Kidney capillary endothelial cell (primary cell): Measurements from ENCODE around the gene B3GALT5.

ENCODE experiments used
- DNase-seq: peaks from one replicate; pipeline ENCODE4 v3.0.0-alpha.2; 2018; ENCODE audit warnings: low spot score

The B3GALT5 gene

DNA sequence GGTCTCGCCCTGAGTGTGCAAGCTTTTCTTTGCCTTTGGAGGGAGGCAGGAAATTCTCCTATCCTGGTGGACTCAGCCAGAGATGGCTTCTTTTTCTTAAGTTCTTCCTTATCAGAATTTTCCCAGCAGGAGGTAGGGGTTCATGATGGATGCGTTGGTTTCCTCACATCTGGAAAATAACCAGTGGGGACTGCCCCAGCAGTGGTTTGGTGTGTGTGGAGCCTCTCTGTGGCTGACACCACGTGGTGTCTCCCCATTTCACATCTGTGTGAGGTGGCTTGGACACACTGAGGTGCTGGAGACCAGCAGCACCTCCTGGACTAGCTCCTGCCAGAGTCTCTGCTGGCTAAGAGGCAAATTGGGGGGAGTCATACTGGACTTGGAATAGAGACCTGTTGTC, 32.6 kb downstream of the B3GALT5 start:
- DNase-seq = no peak

DNA sequence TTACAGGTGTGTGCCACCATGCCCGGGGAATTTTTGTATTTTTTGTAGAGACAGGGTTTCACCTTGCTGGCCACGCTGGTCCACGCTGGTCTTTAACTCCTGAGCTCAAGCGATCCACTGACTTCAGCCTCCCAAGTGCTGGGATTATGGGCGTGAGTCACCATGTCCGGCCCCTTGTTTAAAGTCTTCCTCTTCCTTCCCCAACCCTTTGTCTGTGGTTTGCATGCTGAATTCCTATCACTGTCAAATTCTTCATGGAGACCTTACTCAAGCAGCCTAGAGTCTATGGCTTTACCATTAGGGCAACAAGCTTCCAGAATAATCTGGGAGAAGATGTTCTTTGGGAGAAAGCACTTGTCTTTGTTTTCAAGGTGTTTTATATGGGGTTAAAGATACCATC, 34.7 kb downstream of the B3GALT5 start:
- DNase-seq = peak; percentile 41

- no peak for DNase-seq
These were observed 36.1 kb downstream of the B3GALT5 start for GRCh38 chr21:39648879-39649278.

- no peak for DNase-seq
These were observed 36.8 kb downstream of the B3GALT5 start for GRCh38 chr21:39649526-39649925.

DNA sequence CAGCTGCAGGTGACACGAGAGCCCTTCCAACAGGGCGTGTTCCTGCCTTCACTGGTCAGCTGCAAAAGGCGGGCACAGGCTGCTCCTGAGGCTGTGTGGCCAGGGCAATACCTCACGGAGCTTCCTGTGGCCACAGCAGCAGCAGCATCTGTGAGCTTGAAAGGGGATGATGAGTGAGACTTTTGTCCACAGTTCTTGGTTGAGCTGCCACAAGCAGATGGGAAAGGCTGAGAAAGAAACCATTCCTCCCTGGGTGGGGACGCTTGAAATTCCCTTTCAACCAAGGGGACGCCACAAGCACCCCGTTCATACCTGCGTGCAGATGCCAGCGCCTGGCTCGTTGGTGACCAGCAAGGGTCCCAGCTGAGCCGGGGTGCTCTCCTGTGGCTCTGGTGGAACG, 37.6 kb downstream of the B3GALT5 start:
- no peak for DNase-seq

DNA sequence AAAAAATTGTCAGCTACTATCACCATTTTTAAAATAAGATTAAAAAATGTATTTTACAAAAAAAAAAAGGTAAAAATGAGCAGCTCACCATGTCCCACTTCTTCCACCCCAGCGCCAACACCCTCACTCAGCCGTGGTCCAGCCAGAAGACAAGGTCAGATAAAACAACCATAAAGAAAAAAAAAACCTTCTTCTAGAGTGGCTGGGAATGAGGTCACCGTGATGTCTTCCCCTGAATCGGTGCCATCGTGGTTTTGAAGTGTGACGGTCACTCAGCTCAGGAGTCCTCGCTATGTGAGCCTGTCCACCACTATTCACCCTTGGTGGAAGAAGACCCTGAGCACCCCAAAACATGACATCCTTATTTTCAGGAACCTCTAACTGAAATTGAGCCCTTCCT, 38.1 kb downstream of the B3GALT5 start:
- DNase-seq = no peak

GRCh38 chr21:39651206-39651605, 38.5 kb downstream of the B3GALT5 start:
- no peak for DNase-seq

GRCh38 chr21:39654951-39655350, 42.2 kb downstream of the B3GALT5 start:
- DNase-seq = no peak

GRCh38 chr21:39655589-39655988, 42.8 kb downstream of the B3GALT5 start:
- no peak for DNase-seq

DNA sequence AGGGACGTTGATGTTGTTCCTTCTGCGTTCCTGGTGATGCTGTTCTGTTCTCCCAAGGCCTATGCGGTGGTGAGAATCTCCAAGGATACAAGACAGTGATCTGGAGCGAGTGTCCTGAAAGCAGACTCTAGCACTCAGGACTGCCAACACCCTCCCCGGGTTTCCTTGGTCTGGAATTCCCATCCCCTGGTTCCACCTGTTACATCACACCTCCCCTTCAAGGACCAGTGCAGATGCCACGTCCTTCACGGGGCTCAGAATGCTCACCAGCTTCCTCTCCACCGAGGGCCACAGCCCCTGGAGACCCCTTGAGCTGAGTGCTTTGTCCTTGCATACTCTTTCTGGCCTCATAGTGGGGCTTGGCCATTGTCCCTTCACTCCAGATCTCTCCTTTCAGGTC, 43.5 kb downstream of the B3GALT5 start:
- DNase-seq = no peak

GRCh38 chr21:39657091-39657689, 44.5 kb downstream of the B3GALT5 start:
- DNase-seq = no peak

DNA sequence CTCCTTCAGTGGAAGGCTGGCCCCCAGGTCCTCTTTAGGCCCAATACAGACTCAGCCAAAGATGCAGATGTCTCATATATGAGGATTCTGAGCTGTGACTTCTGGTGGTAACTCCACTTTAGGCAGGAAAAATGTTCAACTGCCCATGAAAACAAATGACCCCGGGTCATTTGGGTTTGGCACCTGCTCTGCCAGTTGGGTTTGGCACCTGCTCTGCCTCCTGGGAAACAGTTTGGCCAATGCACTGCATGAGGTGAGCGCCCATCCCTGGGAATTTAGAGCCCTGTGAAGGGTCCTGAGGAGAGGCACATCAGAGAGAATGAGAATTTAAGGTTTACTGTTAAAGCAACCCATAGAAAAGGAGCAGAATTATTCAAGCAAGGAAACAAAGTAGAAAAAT, 45.3 kb downstream of the B3GALT5 start:
- DNase-seq = no peak

- DNase-seq = no peak
These were observed 46.5 kb downstream of the B3GALT5 start for GRCh38 chr21:39659070-39659815.

DNA sequence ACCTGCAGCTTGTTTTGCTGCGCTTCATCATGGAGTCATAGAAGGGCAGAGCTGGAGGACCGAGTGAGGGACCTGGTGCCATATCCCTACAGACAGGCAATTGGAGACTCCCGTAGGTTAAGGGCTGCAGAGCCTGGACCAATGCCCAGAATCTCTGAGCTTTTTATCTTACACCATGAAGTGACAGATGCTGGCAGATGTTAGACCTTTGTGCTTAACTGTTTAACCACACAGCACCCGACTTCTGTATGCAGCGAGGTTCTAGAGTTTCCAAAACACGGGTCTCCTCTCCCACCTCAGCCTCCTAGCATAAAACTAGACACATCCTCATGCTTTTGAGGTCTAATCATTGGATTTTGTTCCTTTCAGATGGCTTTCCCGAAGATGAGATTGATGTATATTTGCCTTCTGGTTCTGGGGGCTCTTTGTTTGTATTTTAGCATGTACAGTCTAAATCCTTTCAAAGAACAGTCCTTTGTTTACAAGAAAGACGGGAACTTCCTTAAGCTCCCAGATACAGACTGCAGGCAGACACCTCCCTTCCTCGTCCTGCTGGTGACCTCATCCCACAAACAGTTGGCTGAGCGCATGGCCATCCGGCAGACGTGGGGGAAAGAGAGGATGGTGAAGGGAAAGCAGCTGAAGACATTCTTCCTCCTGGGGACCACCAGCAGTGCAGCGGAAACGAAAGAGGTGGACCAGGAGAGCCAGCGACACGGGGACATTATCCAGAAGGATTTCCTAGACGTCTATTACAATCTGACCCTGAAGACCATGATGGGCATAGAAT, 47.6 kb downstream of the B3GALT5 start:
- DNase-seq = peak; percentile 83

DNA sequence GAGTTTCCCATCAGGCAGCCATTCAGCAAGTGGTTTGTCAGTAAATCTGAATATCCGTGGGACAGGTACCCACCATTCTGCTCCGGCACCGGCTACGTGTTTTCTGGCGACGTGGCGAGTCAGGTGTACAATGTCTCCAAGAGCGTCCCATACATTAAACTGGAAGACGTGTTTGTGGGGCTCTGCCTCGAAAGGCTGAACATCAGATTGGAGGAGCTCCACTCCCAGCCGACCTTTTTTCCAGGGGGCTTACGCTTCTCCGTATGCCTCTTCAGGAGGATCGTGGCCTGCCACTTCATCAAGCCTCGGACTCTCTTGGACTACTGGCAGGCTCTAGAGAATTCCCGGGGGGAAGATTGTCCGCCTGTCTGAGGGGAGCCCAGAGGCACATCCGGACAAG, 48.4 kb downstream of the B3GALT5 start:
- no peak for DNase-seq

DNA sequence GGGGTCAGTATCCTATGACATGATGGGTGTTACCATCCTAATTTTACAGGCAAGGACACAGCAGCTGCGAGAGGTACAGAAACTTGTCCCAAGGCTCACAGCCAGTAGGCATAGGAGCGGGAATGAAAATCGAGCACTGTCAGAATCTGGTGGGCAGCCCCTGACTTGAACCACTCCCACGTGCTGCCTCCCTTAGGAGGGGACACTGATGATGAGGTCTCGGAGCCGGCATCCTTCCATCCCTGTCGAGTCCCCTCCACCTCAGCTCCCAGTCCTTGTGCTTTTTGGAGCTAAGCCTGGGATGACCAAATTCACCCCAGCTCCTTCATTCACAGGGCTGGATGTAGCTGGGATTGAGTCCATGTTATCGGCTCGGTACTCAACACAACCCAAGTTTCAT, 49.0 kb downstream of the B3GALT5 start:
- no peak for DNase-seq

DNA sequence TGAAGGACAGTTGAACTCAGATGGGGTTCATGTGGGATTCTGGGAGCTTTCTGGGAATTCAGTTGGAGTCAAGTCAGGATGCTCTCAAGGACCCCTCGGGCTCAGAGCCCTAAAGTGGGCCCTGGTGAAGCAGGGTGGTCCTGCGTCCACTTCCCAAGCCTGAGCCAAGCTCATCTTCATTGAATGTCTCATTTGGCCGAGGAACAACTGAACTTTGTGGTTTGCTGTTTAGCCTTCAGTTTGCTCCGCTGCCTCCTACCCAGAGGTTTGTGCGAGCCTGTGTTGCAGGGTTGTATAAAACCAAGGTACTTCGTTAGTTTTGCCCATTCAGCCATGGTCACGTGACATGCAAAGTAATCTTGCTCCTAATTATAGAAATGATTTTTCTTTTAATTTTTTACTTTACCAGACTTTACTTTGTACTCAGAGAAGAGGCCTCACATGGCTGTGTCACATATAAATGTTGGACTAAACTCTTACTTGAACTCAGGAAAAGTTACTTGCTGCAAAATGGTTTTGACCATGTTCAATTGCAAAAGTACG, 49.7 kb downstream of the B3GALT5 start:
- DNase-seq = no peak

DNA sequence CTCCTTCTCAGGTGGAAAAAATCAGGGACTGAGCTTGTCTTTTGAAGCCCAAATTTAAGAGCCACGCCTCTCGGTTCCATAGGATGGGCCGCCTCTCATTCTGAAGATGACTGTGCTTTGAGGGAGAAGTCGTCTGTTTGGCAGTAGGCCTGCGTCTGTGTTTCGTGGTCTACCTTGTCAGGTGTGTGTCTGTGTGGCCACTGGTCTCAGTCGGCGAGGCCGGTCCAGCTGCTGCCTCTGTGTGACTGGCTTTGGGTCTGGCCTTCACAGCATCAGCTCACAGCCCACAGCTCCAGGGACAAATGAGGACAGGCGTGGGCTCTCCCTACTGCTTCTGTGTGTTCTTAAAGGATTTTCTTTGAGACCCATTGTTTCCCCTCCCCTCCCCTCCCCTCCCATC, 50.3 kb downstream of the B3GALT5 start:
- DNase-seq = no peak

GRCh38 chr21:39663742-39664492, 51.2 kb downstream of the B3GALT5 start:
- no peak for DNase-seq

GRCh38 chr21:39664586-39664985, 51.8 kb downstream of the B3GALT5 start:
- no peak for DNase-seq

- no peak for DNase-seq
These were observed 53.3 kb downstream of the B3GALT5 start for GRCh38 chr21:39666026-39666425.

DNA sequence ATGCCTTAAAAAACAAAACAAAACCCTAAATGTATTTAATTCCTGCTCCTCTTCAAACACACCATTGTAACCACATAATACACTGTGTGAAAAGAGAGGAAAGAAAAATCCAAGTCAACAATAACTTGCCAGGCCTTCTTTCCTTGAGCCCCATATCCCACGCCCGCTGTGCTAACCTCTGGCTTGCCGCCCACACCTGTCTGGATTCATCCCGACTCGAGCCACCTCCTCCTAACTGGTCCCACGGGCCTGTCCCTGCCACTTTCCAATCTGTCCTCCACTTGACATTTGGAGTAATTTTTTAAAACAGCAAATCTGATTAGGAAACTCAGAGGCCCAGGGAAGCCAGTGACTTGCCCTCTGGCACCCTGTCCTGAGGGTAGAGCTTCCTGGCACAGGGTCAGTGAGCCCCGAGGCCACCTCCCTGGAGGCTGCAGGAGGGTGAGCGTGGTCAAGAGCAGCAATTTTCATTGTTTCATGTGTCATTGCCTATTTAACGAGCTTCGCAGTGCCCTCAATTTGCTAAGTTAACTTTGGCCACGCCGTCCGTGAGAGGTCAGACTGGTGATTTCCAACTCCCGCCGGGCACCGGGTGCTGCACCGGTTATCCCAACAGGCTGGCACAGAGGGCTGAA, 54.1 kb downstream of the B3GALT5 start:
- DNase-seq = no peak
